Osteoblast (primary cell): ENCODE measurements around the gene CTNND2. TPM values are rescaled to one million over a fixed set of nuclear protein-coding genes. Genes with fewer than 3 reads are reported as not detected.

Experiments
- DNase-seq: peaks from one replicate; pipeline ENCODE4 v3.0.0; 2011; ENCODE audit warnings: low spot score, mixed read lengths; ENCODE audit not compliant: insufficient read length; ENCODE audit errors: missing footprints
- H2AFZ ChIP-seq: 2 replicates; pipeline ENCODE4 v1.6.0; 2011; ENCODE audit warnings: mild to moderate bottlenecking, low read length
- H3K27ac ChIP-seq: 2 replicates; pipeline ENCODE4 v1.5.1; 2011; ENCODE audit warnings: mild to moderate bottlenecking, low read depth, low read length, moderate library complexity
- H3K27me3 ChIP-seq: 2 replicates; pipeline ENCODE4 v1.6.0; 2012; ENCODE audit warnings: mild to moderate bottlenecking, control low read depth, inconsistent platforms, low read length, moderate library complexity; ENCODE audit not compliant: insufficient read depth
- H3K36me3 ChIP-seq: 2 replicates; pipeline ENCODE4 v1.5.1; 2011; ENCODE audit warnings: mild to moderate bottlenecking, low read length, control low read depth, moderate library complexity; ENCODE audit not compliant: insufficient read depth
- H3K4me1 ChIP-seq: 2 replicates; pipeline ENCODE4 v1.5.1; 2011; ENCODE audit warnings: mild to moderate bottlenecking, low read length, control low read depth, moderate library complexity; ENCODE audit not compliant: insufficient read depth
- H3K4me2 ChIP-seq: 2 replicates; pipeline ENCODE4 v1.6.0; 2011; ENCODE audit warnings: mild to moderate bottlenecking, low read length; ENCODE audit not compliant: insufficient read depth
- H3K4me3 ChIP-seq: fragments of 200-600 bp; sonication (generic); 3 replicates; pipeline ENCODE4 v1.5.1; 2012; ENCODE audit warnings: mild to moderate bottlenecking, low read length, inconsistent platforms; ENCODE audit not compliant: insufficient read depth
- H3K79me2 ChIP-seq: 2 replicates; pipeline ENCODE4 v1.6.0; 2012; ENCODE audit warnings: mild to moderate bottlenecking, low read length, control low read depth, inconsistent platforms; ENCODE audit not compliant: insufficient read depth
- H3K9me3 ChIP-seq: 2 replicates; pipeline ENCODE4 v1.5.1; 2011; ENCODE audit warnings: low read depth, low read length, control low read depth
- H4K20me1 ChIP-seq: 2 replicates; pipeline ENCODE4 v1.6.0; 2012; ENCODE audit warnings: mild to moderate bottlenecking, low read length, control low read depth; ENCODE audit not compliant: insufficient read depth
- total RNA-seq: library from RNA; depleted of rRNA; stranded (reverse); fragments of >200 nt; gene quantifications from 2 replicates; pipeline ENCODE4 v1.2.3, GENCODE V29; 2012
- TF ChIP-seq, protein P1 (sequence below): IDR thresholded peaks from 2 replicates; pipeline ENCODE4 v1.5.1; 2011; ENCODE audit warnings: mild to moderate bottlenecking, low read depth, low read length, moderate library complexity; ENCODE audit errors: extremely low read depth

CTNND2 gene
- total RNA-seq, 1 donor: not detected

DNA sequence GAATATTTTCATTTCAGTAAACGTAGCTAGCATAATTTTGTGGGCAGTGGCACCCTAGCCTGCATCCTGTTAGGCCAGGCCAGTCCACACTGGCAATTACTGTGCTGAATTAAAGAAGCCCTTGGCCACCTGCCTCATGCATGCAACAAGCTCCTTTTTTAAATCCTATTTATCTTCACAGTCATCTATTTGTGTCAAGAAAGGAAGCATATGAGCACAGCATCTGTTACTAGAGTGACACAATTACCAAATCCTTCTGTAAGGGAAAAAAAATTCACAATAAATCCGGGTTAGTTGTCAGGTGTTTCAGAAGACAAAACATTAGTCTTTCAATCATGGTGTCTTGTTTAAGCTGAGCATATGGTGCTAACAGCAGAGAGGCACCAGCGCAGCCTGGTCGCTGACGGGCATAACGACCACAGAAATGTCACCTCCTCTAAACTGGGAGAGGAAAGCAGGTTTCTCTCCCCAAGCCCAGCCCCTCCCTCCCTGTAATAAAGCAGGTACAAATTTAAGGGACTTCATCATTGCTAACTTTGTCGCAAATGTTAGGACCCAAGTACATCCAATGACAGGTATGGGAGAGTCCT lies 520.6 kb downstream of the CTNND2 start:
- H3K4me2 ChIP-seq: no peak overlapping the region
- TF ChIP-seq, protein P1, sequence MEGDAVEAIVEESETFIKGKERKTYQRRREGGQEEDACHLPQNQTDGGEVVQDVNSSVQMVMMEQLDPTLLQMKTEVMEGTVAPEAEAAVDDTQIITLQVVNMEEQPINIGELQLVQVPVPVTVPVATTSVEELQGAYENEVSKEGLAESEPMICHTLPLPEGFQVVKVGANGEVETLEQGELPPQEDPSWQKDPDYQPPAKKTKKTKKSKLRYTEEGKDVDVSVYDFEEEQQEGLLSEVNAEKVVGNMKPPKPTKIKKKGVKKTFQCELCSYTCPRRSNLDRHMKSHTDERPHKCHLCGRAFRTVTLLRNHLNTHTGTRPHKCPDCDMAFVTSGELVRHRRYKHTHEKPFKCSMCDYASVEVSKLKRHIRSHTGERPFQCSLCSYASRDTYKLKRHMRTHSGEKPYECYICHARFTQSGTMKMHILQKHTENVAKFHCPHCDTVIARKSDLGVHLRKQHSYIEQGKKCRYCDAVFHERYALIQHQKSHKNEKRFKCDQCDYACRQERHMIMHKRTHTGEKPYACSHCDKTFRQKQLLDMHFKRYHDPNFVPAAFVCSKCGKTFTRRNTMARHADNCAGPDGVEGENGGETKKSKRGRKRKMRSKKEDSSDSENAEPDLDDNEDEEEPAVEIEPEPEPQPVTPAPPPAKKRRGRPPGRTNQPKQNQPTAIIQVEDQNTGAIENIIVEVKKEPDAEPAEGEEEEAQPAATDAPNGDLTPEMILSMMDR: no peak

DNA sequence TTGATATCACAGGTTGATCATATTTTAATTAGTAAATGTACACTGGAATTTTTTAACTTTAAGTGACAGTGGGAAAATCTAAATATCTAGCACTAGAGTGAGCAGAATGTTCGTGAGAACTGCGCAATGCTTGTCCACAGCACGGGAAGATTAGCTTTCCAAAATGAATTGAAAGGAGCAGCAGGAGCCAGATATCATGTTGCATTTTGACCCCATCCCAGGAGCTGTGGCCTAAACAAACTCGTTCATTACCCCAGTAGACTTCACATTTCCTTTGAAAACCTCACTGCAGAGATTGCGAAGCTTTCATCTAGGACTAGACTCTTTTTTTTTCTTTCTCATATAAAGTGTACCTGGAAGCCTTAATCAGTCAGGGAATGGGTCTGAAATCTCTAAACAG lies 525.8 kb downstream of the CTNND2 start:
- no peak overlapping the region for H3K4me2 ChIP-seq
- no peak overlapping the region for H2AFZ ChIP-seq
- no peaks in the 10 kb centered on the region for H3K36me3 ChIP-seq
- TF ChIP-seq, protein P1: no peak
- H3K27ac ChIP-seq: no peak overlapping the region
- peaks cover 1% of the 10 kb centered on the region for H3K9me3 ChIP-seq
- no peaks in the 10 kb centered on the region for H4K20me1 ChIP-seq
- H3K4me3 ChIP-seq: no peak overlapping the region
- no peak for DNase-seq
- no peaks in the 10 kb centered on the region for H3K79me2 ChIP-seq
- no peaks in the 10 kb centered on the region for H3K4me1 ChIP-seq
- H3K27me3 ChIP-seq: no peaks in the 10 kb centered on the region

More for the DNA sequence above, 520.6 kb downstream of the CTNND2 start:
- peak; percentile 14 for DNase-seq
- Histone ChIP-seq H4K20me1 (no peaks in the 10 kb centered on the region), H2AFZ (no peak overlapping the region), H3K9me3 (no peaks in the 10 kb centered on the region), H3K27me3 (no peaks in the 10 kb centered on the region), H3K4me1 (no peaks in the 10 kb centered on the region), H3K36me3 (no peaks in the 10 kb centered on the region), H3K27ac (no peak overlapping the region), H3K4me3 (no peak overlapping the region), H3K79me2 (no peaks in the 10 kb centered on the region)

DNA sequence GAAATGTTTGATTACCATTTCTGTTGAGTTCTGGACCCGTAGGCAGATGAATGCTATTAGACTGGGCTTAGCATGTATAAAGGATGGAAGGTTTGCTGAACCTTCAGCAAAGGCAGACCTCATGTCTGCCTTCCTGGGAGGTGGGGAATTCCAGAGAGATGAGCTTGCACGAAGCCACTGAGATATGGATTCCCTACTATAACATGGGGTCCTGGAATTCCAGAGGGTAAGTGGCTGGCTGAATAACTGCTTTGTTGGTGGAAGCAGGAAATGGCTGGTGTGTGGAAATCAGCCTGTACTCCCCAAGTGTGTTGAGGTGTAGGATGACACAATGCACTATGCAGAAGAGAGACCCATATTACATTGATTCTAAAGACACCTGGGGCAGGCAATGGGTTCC lies 526.4 kb downstream of the CTNND2 start:
- H3K36me3 ChIP-seq: no peaks in the 10 kb centered on the region
- DNase-seq: no peak
- H3K4me2 ChIP-seq: no peak overlapping the region
- no peak overlapping the region for H2AFZ ChIP-seq
- no peaks in the 10 kb centered on the region for H3K4me1 ChIP-seq
- no peaks in the 10 kb centered on the region for H4K20me1 ChIP-seq
- no peak overlapping the region for H3K27ac ChIP-seq
- H3K79me2 ChIP-seq: no peaks in the 10 kb centered on the region
- TF ChIP-seq, protein P1: no peak
- peaks cover 2% of the 10 kb centered on the region for H3K9me3 ChIP-seq
- no peaks in the 10 kb centered on the region for H3K27me3 ChIP-seq
- no peak overlapping the region for H3K4me3 ChIP-seq

DNA sequence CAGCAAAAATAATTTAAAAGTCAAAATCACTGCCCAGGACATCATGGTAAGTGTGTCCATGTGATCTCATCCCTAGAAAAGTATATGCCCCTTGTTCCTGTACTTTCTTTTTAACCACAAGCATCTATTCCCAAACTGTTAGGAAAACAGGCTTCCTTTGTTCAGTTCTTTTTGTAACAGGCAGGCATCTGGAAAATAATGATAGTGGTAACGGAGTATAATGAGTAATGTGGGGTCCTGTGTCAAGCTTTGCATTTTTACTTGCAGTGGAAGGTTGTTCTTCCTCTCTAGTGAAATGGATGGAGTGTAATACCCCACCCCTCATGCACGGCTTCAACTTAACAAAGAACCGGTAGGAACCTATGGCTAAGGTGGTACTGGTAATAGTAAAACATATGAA lies 532.1 kb downstream of the CTNND2 start:
- Histone ChIP-seq H3K27me3 (no peaks in the 10 kb centered on the region), H3K27ac (no peak overlapping the region), H3K4me2 (no peak overlapping the region), H3K4me3 (no peak overlapping the region), H2AFZ (no peak overlapping the region), H3K79me2 (no peaks in the 10 kb centered on the region), H3K9me3 (peaks cover 2% of the 10 kb centered on the region), H3K36me3 (no peaks in the 10 kb centered on the region), H4K20me1 (no peaks in the 10 kb centered on the region), H3K4me1 (no peaks in the 10 kb centered on the region)
- TF ChIP-seq, protein P1: no peak
- no peak for DNase-seq
